ENCODE results near the gene TMEM107.
"Not testable (repeated sequence)": the region's sequence is repeated elsewhere in the genome, so short reads cannot be mapped to it uniquely, and the experiment has no call there.

Gene TMEM107

DNA sequence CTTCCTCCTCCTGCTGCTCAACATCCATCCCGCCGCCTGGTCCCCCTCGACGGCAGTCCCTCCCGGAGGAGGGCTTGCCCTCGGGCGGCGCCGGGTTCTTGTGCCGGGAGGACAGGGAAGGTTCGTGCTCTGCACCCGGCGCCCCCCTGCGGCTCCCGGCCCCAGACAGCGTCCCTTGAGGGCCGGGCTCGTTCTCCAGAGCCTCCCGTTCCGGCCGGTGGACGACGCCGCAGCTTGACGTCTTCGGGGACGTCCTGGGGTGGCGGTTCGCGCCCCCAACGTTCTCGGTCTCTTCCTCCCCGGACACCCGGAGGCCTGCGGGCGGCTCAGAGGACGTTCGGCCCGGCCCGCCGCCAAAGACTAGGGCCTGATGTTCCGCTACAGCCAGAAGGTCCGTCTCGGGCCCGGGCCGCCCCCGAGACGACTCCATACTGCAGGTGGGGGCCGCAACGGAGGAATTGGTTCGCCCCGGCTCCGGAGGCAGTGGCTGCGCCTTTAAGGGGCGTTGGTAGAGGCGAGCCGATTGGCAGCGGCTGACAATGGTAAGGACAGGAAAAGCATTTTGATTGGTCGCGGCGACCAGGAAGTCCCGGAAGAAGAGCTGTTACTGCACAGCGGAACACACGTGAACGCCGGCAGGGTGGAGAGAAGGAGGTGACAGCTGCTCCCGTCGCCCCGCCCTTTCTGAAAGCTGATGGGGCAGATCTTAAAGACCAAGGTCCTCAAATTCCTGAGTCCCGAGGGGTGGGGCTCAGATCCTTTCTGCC is 13.7 kb upstream of the TMEM107 start, which contains the start of gene BORCS6:
BORCS6 (minus strand) TSS at position 470 of the 767 bp plus-strand sequence; CDS start at position 430, 40 bp downstream.
- DNase-seq (ENCODE audit: low read depth, low spot score), result peak; percentile 86

DNA sequence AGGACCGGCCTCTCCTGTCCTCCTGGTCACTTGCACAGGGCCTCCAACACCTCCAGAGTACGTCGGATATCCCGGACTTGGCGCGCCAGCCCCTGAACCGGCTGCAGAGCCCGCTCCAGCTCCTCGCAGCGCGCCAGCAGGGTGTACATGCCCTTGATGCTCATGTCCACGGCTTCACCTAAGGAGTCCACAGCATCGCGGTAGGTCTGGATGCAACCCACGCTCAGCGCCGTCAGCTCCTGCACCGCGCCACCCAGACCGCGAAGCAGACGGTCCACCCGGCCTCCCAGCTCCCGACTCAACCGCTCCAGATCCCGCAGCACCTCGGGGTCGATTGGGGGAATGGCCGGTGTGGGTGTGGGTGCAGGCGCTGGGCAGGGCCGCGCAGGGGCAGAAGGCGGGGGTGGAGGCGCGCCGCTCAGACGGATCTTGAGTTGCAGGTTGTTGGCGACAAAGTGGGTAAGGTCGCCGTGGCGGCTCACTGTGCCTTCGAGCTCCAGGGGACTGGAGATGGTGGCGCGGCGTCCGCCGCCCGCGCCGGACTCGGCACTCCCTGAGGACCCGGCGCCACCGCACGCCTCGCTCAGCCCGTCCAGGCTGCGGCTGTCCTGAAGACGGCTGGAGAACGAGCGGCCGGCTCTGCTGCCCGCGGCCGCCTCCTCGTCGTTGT is 13.0 kb upstream of the TMEM107 start:
- no peak for DNase-seq (ENCODE audit: low read depth, low spot score)

DNA sequence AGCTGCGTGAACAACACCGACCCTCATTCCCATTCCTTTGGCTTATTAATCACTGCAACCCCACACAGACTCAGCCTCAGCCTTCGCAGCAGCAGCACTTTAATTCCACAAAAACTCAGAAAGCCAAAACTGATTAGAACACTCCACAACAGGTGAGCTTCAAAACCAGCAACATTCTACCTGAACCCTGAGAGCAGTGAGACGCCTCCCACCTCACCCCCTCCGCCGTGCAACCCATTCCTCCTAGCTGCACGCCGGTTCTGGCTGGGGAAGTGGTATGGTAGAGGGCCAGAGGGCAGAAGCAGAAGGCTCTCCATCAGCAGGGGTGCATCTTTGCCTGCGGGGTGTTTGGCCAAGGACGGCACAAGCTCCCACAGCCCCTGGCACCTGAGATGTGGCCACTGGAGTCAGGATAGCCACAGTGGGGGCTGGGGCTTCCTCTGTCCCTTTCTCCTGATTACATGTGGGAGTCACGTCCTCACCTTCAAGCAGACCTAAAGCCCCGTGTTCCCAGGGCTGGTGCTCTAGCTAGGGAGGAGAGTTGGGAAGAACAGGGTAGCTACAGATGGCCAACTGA is 12.2 kb upstream of the TMEM107 start:
- no peak for DNase-seq (ENCODE audit: low read depth, low spot score)

DNA sequence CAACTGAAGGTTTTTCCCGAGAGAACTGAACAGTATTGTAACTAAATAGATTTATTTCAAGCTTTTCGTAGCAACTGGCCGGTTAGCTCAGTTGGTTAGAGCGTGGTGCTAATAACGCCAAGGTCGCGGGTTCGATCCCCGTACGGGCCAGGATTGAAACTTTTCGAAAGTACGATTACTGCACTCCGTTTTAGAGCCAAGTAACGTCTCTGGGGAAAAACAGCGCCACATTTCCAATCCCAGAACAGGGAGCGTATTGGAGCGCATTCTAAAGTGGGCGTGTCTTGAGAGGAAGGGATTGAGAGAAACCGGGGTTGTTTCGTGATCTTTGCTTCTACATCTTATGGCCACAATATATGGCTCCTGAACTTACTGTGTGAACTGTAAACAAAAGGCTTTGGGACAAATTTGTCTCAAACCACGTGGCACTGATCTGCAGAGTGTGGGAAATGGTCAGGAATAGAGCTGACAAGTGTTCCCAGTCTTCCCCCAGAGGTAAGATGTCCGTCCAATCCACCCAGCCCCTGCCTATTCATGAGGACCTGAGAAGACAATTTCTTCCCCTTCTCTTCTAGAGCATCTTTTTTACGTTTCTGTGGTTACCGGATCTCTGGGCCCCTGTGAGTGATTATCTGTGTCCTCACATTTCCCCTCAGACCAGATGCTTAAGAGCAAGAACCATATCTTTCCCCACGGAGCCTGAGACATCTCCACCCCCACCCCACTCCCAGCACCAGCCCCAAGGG is 11.5 kb upstream of the TMEM107 start:
- peak; percentile 80 for DNase-seq (ENCODE audit: low read depth, low spot score)

DNA sequence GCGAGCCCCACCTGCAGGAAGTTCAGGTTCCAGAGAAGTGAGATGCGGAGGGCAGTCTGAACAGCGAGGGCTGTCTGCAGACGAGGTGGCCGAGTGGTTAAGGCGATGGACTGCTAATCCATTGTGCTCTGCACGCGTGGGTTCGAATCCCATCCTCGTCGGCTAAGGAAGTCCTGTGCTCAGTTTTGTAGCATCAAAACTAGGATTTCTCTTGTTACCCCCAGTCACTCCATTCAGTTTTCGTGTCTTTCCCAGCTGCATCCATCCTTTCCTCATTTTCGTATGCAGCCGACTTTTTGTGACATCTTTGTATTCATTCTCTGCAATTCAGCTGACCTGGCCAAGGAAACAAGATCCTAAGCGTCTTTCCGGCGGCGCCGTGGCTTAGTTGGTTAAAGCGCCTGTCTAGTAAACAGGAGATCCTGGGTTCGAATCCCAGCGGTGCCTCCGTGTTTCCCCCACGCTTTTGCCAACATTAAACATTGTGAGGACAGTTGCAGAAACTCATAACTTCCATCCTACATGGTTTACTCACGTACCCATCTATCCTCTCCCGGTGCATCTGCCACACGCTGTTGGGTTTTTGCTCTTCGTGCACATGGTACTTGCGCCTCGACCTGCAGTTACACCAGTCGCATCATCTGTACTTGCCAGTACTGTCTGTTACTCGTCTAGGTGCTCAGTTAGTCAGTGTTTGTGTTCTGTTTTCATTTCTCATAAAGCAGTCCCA is 10.8 kb upstream of the TMEM107 start:
- peak; percentile 84 for DNase-seq (ENCODE audit: low read depth, low spot score)

DNA sequence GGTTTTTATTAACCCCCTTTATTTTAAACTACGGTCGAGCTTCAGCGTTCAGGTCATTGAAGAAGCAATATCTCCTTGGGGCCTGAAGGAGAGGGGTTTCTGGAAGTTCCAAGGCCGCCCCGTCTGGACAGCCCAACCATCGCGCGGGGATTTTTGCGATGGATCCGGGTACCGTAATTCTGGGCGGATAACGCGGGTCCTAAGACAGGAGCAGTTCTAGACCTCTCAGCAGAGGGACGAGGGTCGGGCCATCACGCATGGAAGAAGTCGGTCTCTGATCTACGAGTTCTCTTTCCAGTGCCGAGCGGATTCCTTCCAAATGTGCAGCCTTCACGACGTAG is 10.2 kb upstream of the TMEM107 start:
- DNase-seq (ENCODE audit: low read depth, low spot score), result no peak

DNA sequence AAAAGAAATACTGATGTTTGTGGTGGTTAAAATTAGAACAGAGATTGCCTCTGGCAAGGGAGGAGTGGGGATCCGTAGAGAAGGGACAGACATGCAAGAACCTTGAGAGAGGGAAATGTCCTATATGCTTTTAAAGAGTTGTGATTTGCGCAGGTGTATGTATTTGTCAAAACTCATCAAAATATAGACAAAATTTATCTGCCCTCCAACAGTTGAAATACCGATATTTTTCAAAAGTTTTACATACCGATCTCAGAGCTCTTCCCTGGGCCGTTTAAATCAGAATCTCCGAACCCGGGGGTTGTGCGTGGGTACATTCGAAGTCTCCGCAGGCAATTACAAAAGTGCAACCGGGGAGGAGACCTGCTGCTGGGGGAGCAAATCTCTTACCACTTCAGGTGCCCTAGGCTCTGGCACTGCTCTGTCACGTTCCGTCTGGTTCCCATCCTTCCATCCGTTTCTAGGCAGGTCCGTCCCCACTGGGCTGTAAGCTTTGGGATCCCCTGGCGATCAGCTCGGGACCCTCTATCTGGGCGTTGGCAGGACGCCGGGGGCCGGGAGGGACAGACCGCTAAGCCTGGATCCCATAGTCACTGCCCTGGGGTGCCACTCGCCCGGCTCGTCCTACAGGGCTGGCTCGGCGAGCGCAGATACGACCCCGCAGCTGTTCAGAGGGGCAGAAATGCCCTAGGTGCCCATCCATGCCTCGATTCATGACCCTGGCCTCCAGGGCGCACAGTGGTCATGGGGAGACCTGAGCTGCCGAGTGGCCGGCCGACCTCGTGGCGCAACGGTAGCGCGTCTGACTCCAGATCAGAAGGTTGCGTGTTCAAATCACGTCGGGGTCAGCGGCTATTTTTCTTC is 9.6 kb upstream of the TMEM107 start:
- DNase-seq (ENCODE audit: low read depth, low spot score), result peak; percentile 83

DNA sequence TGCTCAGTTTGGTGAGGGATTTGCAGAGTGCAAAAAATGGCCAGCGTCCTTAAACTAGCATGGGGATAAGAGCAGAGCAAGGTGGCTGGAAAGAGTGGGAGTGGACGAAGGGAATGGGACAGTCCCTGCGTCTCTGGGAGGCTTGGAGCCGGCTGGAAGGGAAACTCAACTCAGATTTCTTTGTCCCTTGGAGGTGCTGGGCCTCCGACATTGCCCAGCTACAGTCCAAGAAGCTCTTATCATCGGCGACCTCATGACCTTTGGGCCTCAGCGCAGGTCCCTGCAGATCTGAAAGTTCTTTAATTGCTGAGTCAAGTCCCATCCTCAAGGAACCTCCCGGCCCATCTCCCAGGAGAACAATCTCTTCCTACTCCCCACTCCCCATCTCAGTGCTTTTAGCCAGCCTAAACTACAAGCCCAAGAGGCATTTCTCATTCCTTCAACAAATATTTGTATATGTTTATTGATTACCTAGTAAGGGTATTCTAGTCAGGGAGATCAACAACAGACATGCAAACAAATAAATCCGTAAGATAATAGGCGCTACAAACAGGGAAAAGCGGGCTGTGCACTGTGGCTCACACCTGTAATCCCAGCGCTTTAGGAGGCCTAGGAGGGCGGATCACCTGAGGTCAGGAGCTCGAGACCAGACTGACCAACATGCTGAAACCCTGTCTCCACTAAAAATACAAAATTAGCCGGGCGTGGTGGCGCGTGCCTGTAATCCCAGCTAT is 985 bp upstream of the TMEM107 start:
- no peak for DNase-seq (ENCODE audit: low read depth, low spot score)

DNA sequence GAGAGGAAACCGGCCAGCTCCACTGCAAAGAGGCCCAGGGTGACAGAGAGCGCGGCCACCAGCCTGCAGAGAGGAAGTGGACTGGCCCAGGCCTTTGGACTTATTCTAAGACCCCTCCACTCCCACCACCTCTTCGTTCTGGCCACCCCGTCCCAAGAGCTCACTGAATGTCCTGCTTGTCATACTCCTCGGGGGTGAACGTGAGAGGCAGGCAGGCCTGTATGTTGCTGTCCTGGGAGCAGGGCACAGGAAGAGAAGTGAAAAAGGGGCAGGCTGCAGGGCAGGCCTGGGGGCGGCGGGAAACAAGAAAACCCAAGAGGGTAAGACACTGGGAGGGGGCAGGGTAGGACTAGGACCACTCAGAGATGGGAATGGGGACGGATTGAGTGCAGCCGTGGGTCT is 384 bp downstream of the TMEM107 start:
- DNase-seq (ENCODE audit: low read depth, low spot score), result no peak

DNA sequence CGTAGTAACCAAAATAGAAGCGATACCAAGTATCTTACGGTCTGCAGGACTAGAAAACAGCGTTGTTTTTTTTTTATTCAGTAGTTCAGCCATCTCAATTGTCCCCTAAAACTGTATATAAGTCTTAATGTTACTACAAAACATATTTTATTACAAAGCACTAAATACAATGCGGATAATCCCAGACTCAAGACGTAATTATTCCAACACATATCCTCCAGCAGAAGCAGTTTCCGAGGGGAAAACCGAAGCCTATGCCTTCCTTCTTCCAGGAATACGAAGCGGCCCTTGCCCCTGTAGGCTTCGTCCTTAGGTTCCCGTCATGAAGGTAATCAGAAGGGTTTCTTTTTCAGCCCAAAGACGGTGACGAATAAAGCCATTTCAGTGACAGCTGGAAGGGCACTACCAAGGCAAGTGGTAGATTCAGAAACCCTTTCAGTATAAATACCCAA is 2.3 kb downstream of the TMEM107 start:
- DNase-seq (ENCODE audit: low read depth, low spot score), result no peak

DNA sequence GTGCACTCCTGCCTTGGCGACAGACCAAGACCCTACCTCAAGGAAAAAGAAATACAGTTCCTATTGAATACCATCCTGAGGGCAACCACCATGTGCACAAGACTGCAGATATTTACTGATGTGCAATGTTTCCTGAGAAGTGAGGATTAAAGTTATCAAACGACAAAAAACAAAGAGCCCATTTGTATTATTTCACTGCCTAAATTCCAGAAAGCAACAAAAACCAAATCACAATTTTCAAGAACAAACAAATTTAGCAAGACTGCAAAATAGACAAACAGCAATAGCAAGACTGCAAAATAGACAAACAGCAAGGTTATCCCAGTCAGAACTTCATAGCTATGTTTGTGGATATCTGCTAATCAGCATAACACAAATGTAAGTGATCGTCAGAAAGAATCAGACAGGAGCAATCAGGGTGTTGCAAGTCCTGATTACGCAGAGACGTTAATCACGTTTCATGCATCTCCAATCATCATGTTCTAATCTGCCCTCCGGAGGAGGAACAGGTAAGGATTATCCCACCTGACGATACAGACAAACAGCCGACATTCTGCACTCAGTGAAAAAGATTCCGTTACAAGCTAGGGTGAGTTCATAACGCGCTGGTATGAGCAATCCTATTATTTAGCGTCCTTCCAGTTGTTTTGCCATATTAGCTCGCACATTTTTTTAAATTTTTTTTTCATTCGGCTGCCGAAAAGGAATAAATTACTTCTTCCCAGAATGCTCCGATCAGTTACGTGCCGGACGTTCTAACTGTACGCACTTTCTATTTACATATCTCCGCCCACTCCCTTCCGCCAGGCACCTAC is 2.9 kb downstream of the TMEM107 start:
- peak; percentile 61 for DNase-seq (ENCODE audit: low read depth, low spot score)

DNA sequence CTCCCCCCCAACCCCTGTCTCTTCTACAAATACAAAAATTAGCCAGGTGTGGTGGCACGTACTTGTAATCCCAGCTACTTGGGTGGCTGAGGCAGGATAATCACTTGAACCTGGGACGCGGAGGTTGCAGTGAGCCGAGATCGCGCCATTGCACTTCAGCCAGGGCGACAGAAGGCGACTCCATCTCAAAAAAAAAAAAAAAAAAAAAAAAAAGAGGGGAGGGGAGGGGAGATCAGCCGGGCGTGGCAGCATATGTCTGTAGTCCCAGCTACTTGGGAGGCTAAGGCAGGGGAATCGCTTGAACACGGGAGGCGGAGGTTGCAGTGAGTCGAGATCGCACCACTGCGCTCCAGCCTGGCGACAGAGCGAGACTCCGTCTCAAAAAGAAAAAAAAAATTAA is 6.0 kb downstream of the TMEM107 start:
- not testable (repeated sequence) for DNase-seq (ENCODE audit: low read depth, low spot score)

DNA sequence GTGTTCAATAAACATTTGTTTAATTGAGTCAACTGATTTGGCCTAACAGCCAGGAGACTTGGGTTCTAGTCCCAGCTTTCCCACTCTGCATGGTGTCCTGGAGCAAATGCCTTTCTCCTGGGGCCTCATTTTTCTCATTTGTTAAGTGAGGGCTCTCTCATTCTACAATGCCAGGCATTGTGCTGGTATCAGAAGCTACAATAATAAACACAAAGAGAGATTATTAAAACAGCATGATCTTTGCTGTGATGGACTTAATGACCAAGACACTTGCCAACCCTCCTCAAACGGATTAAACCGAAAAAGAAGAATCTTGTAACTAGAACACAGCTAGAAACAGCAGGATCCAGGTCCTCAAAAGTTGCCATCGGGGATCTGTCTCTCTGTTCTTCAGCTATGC is 8.7 kb downstream of the TMEM107 start:
- DNase-seq (ENCODE audit: low read depth, low spot score), result no peak

DNA sequence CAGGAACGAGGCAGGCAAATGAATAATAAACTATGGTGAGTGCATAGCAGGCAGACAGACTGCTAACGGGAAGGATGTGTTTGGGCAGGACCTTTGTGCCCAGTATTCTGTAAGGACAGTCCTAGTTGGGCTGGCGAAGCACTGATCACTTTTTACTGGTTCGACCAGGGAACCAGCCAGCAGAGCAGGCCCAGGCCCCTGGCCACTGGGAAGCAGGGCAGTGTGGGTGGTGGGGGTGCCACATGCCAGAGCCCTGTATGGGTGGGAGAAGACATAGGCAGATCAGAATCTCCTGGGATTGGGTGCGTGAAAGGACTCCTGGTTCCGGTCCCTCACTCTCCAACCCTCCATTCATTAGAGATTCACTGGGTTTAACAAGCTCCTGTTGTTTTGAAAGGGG is 9.4 kb downstream of the TMEM107 start:
- no peak for DNase-seq (ENCODE audit: low read depth, low spot score)

DNA sequence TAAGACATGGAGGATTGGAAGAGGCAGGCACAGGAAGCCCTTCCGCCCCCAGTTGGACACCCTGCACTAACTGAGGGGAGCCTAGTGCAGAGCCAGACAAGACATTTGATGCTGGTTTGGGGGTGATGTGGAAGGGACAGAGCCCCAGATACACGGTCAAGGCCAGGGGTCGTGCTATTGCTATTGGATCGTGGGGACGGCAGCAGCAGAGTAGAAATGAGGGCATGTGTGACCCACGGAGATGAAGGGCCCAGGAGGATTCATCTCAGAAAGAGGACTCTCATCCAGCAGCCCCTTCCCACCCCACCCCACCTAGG is 11.4 kb downstream of the TMEM107 start:
- no peak for DNase-seq (ENCODE audit: low read depth, low spot score)

DNA sequence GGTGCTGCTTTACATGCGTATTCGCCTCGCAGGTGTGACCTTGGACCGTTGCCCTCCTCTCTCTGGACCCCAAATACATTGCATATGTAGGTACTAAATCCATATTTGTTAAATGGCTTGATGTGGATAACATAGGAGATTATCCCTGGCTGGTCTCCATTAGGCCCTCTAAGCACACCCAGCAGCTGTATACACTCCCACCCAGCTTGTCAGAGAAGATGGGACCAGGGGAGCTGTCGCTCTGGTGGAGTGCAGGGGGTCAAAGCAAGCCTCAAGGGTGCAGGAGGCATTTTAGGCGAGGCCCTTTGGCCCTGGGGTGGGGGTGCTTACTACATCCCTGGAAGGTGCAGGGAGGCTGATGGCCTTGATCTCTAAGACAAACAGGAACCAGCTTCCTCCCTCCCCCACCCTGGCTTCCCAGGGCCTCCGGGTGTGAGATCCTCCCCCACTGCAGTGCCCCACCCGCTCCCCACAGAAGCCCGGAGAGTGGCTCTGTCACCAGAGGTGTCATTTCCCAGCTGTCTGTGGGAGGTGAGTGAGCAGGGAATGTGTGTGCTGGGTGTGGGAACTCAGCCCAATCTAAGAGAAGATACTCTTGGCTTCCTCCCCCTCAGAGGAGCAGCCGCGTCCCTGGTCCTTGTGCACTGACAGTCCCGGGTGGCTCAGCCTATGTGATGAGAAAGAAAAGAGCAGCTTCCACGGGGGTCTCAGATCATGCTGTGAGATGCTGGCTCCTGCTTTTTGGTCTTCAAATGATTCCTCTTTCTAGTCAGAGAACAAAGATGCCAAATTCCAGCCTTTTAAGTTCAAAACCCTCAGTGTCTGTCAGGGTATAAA is 12.0 kb downstream of the TMEM107 start:
- DNase-seq (ENCODE audit: low read depth, low spot score), result no peak

DNA sequence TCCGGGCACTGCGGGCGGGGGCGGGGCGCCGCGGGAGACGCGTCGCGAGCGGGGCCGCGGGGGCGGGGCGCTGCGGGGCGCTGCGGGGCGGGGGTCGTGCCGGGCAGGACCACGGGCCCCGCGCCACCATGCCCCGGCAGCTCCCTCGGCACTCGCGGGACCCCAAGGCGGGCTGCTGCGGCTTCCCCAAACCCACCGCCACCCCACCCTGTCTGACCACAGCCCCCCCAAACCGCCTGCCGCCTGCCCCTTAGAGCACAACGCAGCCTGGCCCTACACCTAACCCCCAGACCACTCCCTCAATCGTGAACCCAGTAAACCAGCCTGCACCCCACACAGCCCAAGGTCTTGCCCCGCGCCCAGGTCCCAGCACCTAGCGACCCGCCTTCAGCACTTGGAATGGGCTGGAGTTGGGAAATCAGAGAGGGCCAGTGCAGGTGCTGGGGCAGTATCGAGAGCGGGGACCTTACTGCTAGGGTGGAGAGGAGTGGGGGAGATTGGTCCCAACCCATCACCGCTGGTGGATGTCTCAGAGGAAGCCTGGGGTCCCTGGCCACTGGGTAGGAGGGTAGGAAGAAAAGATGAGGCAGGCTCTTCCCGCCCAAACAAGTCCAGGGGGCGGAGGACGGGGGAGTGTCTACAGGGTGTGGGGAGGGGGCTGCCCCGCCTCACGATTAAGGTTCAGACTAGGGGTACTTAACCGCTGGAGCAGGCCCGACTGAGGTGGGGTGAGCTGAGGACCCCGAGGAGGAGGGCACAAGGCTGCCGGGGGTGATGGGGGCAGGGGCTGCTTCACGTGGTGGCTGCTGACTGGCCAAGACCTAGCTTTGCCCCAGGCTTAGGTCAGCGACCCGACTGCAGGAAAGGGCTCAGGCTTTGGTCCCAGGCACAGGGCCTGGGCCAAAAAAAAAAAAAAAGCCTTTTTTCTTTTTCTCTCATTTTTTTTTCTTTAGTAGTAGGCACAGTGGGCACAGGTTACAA is 12.9 kb downstream of the TMEM107 start:
- no peak for DNase-seq (ENCODE audit: low read depth, low spot score)

Data from activated naive CD8-positive, alpha-beta T cell treated with anti-CD3 and anti-CD28 coated beads, Interleukin-2, amount 50 U/mL, for 16 hours (primary cell).